Measurements from ENCODE around the gene ARFGEF3. TPM values are rescaled to one million over a fixed set of nuclear protein-coding genes. Genes with fewer than 3 reads are reported as not detected.

ARFGEF3 gene
- total RNA-seq, 1 donor from 2014 or later = 28.6 TPM

DNA sequence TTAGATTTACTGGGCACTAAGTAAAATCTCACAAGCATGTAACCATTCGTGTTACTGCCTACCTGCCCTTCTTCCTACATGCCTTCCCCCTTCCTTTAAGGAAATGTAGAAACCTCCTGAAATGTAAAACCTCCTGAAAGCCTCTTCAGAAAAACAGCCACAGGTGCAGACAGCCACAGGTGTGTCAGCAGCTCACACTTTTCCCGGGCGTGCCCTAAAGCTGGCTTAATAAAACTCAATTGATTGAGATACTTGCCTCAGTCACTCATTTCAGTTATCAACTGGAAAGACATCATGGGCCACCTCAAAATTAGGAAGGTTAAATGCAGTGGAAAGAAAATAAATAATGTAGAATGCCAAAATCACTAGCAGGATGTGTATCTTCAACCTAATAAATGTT, 79.6 kb downstream of the ARFGEF3 start:
- peaks cover 3% of the 10 kb centered on the region for H3K36me3 Mint-ChIP-seq (ENCODE audit: insufficient read depth)
- H3K9me3 Mint-ChIP-seq (ENCODE audit: low read depth) = no peaks in the 10 kb centered on the region
- peak overlapping the region; percentile 19 for H3K27ac Mint-ChIP-seq
- DNase-seq (ENCODE audit: low spot score, unreplicated experiment) = no peak
- H3K4me1 Mint-ChIP-seq (ENCODE audit: low read depth) = peaks cover 24% of the 10 kb centered on the region
- no peak overlapping the region for H3K4me3 Mint-ChIP-seq (ENCODE audit: low read depth)
- TF ChIP-seq, protein P1, sequence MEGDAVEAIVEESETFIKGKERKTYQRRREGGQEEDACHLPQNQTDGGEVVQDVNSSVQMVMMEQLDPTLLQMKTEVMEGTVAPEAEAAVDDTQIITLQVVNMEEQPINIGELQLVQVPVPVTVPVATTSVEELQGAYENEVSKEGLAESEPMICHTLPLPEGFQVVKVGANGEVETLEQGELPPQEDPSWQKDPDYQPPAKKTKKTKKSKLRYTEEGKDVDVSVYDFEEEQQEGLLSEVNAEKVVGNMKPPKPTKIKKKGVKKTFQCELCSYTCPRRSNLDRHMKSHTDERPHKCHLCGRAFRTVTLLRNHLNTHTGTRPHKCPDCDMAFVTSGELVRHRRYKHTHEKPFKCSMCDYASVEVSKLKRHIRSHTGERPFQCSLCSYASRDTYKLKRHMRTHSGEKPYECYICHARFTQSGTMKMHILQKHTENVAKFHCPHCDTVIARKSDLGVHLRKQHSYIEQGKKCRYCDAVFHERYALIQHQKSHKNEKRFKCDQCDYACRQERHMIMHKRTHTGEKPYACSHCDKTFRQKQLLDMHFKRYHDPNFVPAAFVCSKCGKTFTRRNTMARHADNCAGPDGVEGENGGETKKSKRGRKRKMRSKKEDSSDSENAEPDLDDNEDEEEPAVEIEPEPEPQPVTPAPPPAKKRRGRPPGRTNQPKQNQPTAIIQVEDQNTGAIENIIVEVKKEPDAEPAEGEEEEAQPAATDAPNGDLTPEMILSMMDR (IDR thresholded peaks at IDR 0.05; ENCODE audit: unreplicated experiment) = no peak
- H3K27me3 Mint-ChIP-seq = no peaks in the 10 kb centered on the region

DNA sequence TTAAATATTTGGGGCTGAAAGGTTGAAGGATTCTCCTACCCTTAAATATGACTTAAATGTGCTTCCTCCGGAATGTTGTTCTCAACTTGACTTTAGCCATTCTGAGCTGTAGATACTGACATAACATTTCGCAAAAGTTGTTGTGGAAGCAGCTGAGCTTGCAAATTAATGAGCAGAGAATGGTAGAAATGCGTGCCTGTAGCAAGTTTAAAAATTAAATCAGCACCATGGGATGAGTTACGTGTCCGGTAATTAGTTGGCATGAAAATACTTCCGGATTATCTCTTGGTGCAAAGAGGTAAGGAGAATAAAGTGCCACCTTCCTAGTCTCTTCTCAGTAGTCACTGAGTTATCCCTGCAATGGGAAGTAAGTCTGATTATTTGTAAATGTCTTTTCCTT, 80.2 kb downstream of the ARFGEF3 start:
- Mint-ChIP-seq H3K36me3 (ENCODE audit: insufficient read depth) (peaks cover 3% of the 10 kb centered on the region), H3K27ac (no peak overlapping the region), H3K9me3 (ENCODE audit: low read depth) (no peaks in the 10 kb centered on the region), H3K4me1 (ENCODE audit: low read depth) (peaks cover 24% of the 10 kb centered on the region), H3K4me3 (ENCODE audit: low read depth) (no peak overlapping the region), H3K27me3 (no peaks in the 10 kb centered on the region)
- no peak for DNase-seq (ENCODE audit: low spot score, unreplicated experiment)
- TF ChIP-seq, protein P1 (IDR thresholded peaks at IDR 0.05; ENCODE audit: unreplicated experiment) = no peak

DNA sequence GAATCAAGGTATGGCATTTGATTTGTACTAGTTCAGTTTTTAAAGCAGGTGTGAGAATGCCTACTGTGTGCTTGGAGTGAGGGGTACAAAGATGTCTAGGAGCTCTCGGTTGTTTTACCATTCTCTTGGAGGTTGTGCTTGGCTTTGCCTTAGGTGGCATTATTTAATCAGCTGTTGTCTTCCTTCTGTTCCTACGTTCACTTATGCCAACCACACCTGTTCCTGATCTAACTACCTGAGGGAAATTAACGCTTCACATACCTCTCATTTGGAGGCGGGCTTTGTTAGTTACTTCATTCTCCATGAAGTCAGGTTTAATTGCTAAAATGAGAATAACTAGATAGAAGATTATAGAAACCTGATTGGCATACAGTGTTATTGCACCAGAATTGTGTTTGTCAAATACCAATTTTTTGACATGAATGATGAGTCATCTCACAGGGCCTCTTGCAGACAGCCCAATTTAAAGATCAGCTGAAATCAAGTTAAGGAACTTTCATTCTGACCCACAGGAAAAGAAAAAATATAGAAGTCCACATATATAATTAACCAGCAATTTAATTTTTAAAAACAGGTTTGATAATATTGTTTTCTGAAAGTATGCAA, 81.4 kb downstream of the ARFGEF3 start:
- H3K9me3 Mint-ChIP-seq (ENCODE audit: low read depth) = no peaks in the 10 kb centered on the region
- H3K27ac Mint-ChIP-seq = no peak overlapping the region
- no peak overlapping the region for H3K4me3 Mint-ChIP-seq (ENCODE audit: low read depth)
- H3K4me1 Mint-ChIP-seq (ENCODE audit: low read depth) = peaks cover 16% of the 10 kb centered on the region
- DNase-seq (ENCODE audit: low spot score, unreplicated experiment) = no peak
- H3K27me3 Mint-ChIP-seq = no peaks in the 10 kb centered on the region
- TF ChIP-seq, protein P1 (IDR thresholded peaks at IDR 0.05; ENCODE audit: unreplicated experiment) = no peak
- H3K36me3 Mint-ChIP-seq (ENCODE audit: insufficient read depth) = peaks cover 3% of the 10 kb centered on the region

DNA sequence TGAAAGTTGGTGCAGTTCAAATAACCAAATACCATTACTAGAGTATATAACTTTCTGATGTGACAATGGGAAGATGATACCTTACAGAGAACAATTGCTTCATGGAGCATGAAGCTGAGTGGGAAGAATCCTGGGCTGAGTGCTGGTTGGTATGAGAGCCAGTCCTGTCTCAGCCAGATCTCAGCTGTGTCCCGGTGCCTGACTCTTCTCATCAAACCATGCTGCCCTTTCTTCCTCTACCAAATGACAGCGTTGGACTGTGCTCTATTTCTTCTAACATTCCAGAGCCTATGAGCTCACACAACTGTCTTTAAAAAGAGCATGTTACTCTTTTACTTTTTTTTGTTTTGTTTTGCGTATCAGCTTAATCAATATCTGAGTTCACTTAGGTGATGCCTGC, 84.0 kb downstream of the ARFGEF3 start:
- TF ChIP-seq, protein P1 (IDR thresholded peaks at IDR 0.05; ENCODE audit: unreplicated experiment) = no peak
- H3K36me3 Mint-ChIP-seq (ENCODE audit: insufficient read depth) = peaks cover 3% of the 10 kb centered on the region
- H3K27me3 Mint-ChIP-seq = no peaks in the 10 kb centered on the region
- peaks cover 20% of the 10 kb centered on the region for H3K4me1 Mint-ChIP-seq (ENCODE audit: low read depth)
- H3K27ac Mint-ChIP-seq = no peak overlapping the region
- no peak overlapping the region for H3K4me3 Mint-ChIP-seq (ENCODE audit: low read depth)
- no peak for DNase-seq (ENCODE audit: low spot score, unreplicated experiment)
- no peaks in the 10 kb centered on the region for H3K9me3 Mint-ChIP-seq (ENCODE audit: low read depth)

DNA sequence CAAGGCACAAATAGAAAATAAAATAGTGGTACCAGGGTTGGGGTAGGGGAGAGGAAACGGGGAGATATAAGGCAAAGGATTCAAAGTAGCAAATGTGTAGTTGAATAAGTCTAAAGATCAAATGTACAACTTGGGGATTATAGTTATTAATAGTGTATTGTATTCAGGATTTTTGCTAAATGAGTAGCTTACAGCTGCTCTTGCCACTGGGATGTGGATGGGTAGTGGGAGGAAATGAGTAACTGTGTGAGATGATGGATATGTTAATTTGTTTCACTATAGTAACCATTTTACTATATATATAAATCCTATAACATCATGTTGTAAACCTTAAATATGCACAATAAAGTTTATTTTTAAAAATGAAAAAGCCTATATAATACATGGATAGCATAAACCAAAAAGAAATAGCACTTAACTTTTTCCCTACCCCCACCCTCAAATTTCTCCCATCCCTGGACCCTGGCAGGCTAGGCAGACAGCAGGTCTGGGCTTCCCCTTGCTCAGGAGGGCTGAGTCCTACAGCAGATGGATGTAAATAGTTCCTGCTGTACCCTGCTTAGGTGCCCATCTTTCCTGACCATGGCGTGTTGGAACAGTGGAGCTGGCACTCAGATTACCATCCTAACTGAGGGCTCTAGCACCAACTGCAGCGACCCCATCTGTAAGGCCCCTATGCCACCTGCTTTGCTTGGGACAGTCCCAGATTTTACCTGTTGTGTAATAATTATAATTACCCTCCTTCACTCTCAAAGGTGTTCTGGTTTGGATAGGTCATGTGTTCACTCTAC, 85.1 kb downstream of the ARFGEF3 start:
- peaks cover 3% of the 10 kb centered on the region for H3K36me3 Mint-ChIP-seq (ENCODE audit: insufficient read depth)
- H3K4me3 Mint-ChIP-seq (ENCODE audit: low read depth) = no peak overlapping the region
- no peaks in the 10 kb centered on the region for H3K27me3 Mint-ChIP-seq
- DNase-seq (ENCODE audit: low spot score, unreplicated experiment) = no peak
- H3K27ac Mint-ChIP-seq = no peak overlapping the region
- H3K9me3 Mint-ChIP-seq (ENCODE audit: low read depth) = no peaks in the 10 kb centered on the region
- H3K4me1 Mint-ChIP-seq (ENCODE audit: low read depth) = peaks cover 17% of the 10 kb centered on the region
- TF ChIP-seq, protein P1 (IDR thresholded peaks at IDR 0.05; ENCODE audit: unreplicated experiment) = no peak

All from progenitor cell of endocrine pancreas (in vitro differentiated cells).